Hippocampal formation (tissue), 2 donors: ENCODE results near the gene SAMM50.

ENCODE experiments used
- DNase-seq, 2 donors: peaks; one replicate each; lab custom pipeline; 2025; lab: John Stamatoyannopoulos, UW

SAMM50 gene

GRCh38 chr22:44028091-44028490, 72.8 kb downstream of the SAMM50 start:
- DNase-seq: no peak

- no peak for DNase-seq
Observed at GRCh38 chr22:44029069-44029468, 73.8 kb downstream of the SAMM50 start.

- DNase-seq: no peak
Observed at GRCh38 chr22:44030051-44030701, 74.9 kb downstream of the SAMM50 start.

GRCh38 chr22:44030702-44031082, 75.5 kb downstream of the SAMM50 start:
- DNase-seq: no peak

GRCh38 chr22:44031158-44031952, 76.1 kb downstream of the SAMM50 start:
- no peak for DNase-seq

- no peak for DNase-seq
Observed at GRCh38 chr22:44032126-44032730, 77.0 kb downstream of the SAMM50 start.

DNA sequence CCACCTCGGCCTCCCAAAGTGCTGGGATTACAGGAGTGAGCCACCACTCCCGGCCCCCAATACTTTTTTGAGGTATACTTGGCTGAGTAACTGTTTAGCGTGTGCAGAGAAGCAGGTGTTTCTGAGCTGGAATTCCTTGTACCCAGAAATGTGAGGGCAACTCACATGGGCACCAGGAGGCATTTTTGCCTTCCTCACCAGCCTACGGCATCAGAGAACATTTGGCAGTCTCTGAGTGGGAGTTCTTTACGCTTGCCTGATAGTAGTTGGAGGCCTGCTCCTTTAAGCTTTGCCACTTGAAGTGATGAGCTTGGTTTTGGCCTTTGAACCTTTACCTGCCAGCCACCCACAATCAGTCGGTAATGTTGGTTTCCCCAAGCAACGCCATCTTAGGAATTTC, 78.0 kb downstream of the SAMM50 start:
- DNase-seq: no peak

DNA sequence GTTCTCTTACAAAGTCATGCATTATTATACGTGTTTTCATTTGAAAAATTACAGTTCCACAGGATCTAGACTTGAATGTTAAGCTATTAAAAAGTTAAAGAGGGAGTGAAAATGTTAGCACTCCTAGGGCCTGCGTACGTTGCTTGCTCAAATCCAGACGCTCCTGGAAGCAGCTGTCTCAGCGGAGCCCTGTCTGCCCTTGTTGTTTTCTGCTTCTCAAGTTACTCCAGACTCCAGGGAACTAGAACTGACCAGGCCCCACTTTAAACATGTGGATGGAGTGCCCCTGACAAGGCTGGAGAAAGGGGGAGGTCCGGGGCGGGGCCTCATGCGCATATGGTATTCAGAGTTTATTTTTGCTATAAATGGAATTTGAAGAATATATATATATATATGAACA, 78.5 kb downstream of the SAMM50 start:
- no peak for DNase-seq

DNA sequence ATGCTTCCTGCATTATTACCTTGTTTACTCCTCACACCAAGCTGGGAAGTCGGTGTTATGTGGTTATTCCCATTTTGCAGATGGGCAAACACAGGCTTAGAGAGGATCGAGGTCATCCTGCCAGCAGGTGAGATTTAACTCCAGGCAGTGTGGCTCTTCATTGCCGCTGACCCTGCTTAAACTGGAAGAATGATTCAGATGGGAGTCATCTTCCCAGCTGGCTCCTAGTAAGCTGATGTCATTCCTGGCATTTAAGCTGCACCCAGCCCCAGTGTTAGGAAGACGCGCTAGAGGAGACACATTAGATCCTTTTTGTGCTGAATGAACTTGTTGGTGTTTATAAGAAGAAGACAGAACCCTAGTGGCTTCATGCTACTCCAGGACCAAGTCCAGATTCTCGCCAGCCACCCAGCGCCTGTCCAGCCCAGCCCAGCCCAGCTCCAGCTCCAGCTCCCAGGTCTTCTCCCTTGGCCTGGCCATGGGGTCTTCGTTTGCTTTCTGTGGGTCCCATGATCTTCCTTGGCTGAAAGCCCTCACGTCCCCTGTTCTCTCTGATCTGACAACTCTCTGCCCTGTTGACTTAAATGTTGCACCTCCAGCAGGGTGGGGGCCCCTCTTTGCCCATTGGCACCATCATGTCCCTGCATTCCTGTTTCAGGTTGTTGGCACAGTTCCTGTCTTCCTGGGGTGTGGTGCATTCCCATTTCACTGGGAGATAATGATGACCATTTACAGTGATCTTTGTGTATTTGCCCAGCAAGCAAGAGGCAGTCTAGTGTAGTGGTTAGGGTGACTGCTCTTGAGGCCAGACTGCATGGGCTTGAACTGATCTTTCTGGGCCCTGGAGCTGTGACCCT, 82.5 kb downstream of the SAMM50 start:
- no peak for DNase-seq

DNA sequence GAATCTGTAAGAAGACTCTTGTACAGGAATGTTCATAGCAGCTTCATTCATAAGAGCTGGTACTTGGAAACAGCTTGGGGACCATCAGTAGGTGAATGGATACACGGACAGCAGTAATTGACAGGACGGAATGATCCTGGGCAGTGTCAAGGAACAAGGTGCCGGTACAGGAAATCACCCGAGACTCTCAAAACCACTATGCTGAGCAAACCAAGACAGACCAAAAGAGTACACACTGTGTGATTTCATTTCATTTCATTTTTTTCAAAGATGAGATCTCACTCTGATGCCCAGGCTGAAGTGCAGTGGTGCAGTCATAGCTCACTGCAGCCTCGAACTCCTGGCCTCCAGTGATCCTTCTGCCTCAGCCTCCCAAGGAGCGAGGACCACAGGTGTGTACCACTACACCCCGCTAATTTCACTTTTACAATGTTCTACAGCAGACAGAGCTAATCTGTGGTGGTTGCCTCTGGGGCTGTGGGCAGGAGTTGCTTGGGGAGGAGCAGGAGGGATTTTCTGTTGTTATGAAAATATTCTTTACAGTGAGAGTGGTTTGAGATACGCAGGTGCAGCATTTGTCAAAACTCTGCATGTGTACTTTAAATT, 84.4 kb downstream of the SAMM50 start:
- no peak for DNase-seq

DNA sequence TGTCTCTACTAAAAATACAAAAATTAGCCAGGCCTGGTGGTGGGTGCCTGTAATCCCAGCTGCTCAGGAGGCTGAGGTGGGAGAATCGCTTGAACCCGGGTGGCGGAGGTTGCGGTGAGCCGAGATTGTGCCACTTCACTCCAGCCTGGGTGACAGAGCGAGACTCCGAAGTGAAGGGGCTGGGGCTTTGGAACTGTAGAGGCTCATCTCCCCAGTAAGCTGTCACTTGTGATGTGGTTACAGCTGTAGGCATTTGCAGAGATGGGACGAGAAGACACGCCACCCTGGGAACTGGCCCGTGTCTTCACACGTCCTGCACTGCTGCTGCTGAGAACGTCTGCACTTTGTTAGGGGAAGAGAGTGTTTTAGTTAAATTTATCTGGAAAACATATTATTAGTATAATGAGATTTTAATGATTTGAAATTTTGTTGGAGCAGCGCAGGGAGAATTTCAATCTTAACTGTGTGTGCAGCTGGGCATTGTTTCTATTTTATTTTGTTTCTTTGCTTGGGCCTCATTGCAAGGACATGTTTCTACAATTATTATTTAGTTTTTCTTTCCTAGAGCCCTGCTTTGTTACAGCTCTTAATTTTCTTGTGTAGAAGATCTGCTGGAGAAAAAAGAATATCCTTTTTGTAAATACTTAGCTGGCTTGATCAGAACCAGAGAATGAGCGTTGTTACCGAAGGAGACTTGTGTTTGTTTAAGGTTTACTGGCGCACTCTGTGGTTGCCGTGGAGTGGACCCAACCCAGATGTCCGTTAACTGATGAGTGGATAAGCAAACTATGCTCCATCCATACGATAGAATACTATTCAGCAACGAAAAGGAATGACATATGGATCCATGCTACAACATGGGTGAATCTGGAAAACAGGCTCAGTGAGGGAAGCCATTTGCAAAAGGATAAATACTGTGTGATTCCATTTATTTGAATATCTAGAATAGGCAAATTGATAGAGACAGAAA, 87.3 kb downstream of the SAMM50 start:
- DNase-seq: no peak

GRCh38 chr22:44045145-44045544, 89.9 kb downstream of the SAMM50 start:
- DNase-seq: no peak
